Kidney epithelial cell (primary cell): Measurements from ENCODE around the gene PRMT7. TPM values are rescaled to one million over a fixed set of nuclear protein-coding genes. Genes with fewer than 3 reads are reported as not detected.

Experiments used
- DNase-seq: peaks from one replicate; pipeline ENCODE4 v3.0.0-alpha.2; 2010; ENCODE audit warnings: low read depth
- H3K27me3 ChIP-seq: 2 replicates; pipeline ENCODE4 v1.6.0; 2011; ENCODE audit warnings: low read length; ENCODE audit not compliant: control insufficient read depth, insufficient read depth
- H3K36me3 ChIP-seq: 2 replicates; pipeline ENCODE4 v1.5.1; 2011; ENCODE audit warnings: low read length; ENCODE audit not compliant: control insufficient read depth, insufficient read depth
- H3K4me3 ChIP-seq: 2 replicates; pipeline ENCODE4 v1.5.1; 2011; ENCODE audit warnings: low read depth, mild to moderate bottlenecking, control low read depth, low read length
- CTCF ChIP-seq: IDR thresholded peaks from 2 replicates; pipeline ENCODE4 v1.5.1; 2011; ENCODE audit warnings: mild to moderate bottlenecking, moderate library complexity, low read length, control low read depth, inconsistent platforms; ENCODE audit not compliant: insufficient read depth, poor library complexity, severe bottlenecking
- total RNA-seq: library from RNA; depleted of rRNA; stranded (reverse); fragments of >200 nt; gene quantifications from 2 replicates; pipeline ENCODE4 v1.2.3, GENCODE V29; 2015

PRMT7 gene
- total RNA-seq, 1 donor from 2014 or later = 41.8 TPM

DNA sequence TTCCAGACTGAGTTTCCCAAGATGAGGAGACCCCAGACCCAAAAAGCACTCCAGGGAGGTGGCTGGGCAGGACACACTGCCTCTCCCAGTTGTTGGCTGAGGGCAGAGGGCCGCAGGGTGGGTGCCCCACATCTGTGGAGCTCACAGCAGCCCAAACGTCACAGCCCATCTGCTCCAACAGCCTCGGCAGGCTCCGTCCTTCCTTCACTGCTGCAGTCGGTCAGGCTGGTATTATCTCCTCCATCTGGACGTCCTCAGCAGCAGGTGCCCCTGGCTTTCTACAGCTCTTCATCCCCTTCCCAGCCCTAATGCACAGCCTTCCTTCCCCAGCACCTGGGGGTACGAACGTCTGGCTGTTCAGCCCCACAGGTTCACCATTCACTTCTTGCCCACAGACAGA lies 55.2 kb downstream of the PRMT7 start:
- no peak for TF ChIP-seq CTCF
- no peaks in the 10 kb centered on the region for H3K36me3 ChIP-seq
- H3K27me3 ChIP-seq = peaks cover 39% of the 10 kb centered on the region
- H3K4me3 ChIP-seq = no peak overlapping the region
- DNase-seq = no peak

DNA sequence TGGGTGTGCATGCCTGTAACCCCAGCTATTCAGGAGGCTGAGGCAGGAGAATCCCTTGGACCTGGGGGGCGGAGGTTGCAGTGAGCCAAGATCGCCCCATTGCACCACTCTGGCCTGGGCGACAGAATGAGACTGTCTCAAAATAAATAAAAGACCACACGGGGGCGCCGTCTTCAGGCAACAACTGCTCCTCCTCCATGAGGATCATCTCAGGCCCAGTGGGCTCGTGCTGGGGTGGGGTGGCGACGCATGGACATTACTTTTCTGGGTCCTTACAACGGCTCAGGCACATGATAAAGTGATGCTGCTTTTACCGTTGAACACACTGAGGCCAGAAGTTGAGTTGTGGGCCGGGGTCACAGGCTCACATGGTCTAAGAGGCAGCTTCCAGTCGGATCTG lies 56.2 kb downstream of the PRMT7 start:
- peak; percentile 24 for TF ChIP-seq CTCF
- DNase-seq = no peak
- Histone ChIP-seq H3K36me3 (no peaks in the 10 kb centered on the region), H3K27me3 (peaks cover 39% of the 10 kb centered on the region), H3K4me3 (no peak overlapping the region)

DNA sequence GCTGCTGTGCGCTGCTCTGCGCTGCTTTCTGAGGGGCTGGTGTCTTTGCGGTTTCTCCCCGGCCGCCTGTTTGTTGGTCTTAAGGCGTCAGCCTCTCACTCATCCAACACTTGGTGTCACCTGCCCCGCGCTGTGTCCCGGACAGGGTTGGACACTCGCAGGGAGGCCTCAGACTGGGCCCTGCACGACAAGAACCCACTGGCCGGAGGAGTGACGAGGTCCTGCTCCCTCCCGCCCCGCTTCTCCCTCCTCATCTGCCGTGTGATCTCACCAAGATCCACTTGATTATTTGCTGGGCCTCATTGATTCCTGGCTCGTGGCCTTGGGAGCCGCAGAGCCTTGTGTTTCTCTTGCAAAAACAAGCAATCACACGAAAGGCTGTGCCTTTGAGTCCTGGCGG lies 56.6 kb downstream of the PRMT7 start:
- H3K4me3 ChIP-seq = no peak overlapping the region
- H3K36me3 ChIP-seq = no peaks in the 10 kb centered on the region
- H3K27me3 ChIP-seq = peaks cover 39% of the 10 kb centered on the region
- DNase-seq = no peak
- no peak for TF ChIP-seq CTCF

- DNase-seq = no peak
- TF ChIP-seq CTCF = no peak
- no peaks in the 10 kb centered on the region for H3K36me3 ChIP-seq
- peaks cover 39% of the 10 kb centered on the region for H3K27me3 ChIP-seq
- H3K4me3 ChIP-seq = no peak overlapping the region
Observed at GRCh38 chr16:68367891-68368290, 57.1 kb downstream of the PRMT7 start.

GRCh38 chr16:68368301-68368888 lies 57.6 kb downstream of the PRMT7 start:
- DNase-seq = no peak
- H3K36me3 ChIP-seq = no peaks in the 10 kb centered on the region
- H3K4me3 ChIP-seq = no peak overlapping the region
- H3K27me3 ChIP-seq = peaks cover 38% of the 10 kb centered on the region
- no peak for TF ChIP-seq CTCF

GRCh38 chr16:68369168-68369567 lies 58.3 kb downstream of the PRMT7 start:
- no peak overlapping the region for H3K4me3 ChIP-seq
- peaks cover 35% of the 10 kb centered on the region for H3K27me3 ChIP-seq
- no peak for TF ChIP-seq CTCF
- H3K36me3 ChIP-seq = no peaks in the 10 kb centered on the region
- DNase-seq = no peak
